Adrenal gland (tissue), 5 donors: Measurements from ENCODE around the gene SLC25A1.

Experiments
- POLR2A ChIP-seq, 2 donors: fragments of 450-650 bp; IDR thresholded peaks; one replicate each; pipeline ENCODE4 v1.6.1; 2017; ENCODE audit warnings: antibody characterized with exemption in 2 of 2, mild to moderate bottlenecking in 2 of 2, moderate library complexity in 1 of 2
- TF ChIP-seq, protein P1 (sequence below), 6 experiments: fragments of 450-650 bp in 4 of 6; fragments of 200-600 bp in 2 of 6; sonication (generic) in 1 of 6; IDR thresholded peaks; 1 replicate in 5 of 6; 2 replicates in 1 of 6; pipeline versions ENCODE4 v1.5.1 to v1.8.0; 2016 to 2021; ENCODE audit warnings: antibody characterized with exemption in 6 of 6, mild to moderate bottlenecking in 2 of 6, moderate library complexity in 1 of 6
- donor health status: DM: no; HTN: no; CAD: no.

DNA sequence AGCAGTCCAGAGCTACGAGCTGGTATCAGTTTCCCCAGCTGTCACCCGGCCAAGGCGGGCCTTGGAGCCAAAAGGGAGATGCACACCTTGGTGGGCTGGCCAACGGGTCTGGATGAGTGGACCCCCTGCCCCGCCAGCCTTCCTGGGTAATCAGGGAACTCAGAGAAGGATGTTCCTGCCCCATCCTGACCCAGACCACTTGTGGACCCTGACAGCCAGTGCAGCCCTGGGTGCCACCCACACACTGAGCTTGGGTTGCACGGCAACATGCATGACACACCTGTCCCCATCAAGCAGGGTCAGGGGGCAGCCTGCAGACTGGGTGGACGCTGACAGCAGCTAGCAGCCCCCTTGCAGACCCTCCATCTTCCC lies 8.6 kb downstream of the SLC25A1 start:
- TF ChIP-seq, protein P1, sequence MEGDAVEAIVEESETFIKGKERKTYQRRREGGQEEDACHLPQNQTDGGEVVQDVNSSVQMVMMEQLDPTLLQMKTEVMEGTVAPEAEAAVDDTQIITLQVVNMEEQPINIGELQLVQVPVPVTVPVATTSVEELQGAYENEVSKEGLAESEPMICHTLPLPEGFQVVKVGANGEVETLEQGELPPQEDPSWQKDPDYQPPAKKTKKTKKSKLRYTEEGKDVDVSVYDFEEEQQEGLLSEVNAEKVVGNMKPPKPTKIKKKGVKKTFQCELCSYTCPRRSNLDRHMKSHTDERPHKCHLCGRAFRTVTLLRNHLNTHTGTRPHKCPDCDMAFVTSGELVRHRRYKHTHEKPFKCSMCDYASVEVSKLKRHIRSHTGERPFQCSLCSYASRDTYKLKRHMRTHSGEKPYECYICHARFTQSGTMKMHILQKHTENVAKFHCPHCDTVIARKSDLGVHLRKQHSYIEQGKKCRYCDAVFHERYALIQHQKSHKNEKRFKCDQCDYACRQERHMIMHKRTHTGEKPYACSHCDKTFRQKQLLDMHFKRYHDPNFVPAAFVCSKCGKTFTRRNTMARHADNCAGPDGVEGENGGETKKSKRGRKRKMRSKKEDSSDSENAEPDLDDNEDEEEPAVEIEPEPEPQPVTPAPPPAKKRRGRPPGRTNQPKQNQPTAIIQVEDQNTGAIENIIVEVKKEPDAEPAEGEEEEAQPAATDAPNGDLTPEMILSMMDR (IDR thresholded peaks at IDR 0.05) = no peak
- TF ChIP-seq POLR2A (IDR thresholded peaks at IDR 0.05) = no peak
